ENCODE results near the gene CLCN4.

The CLCN4 gene

GRCh38 chrX:10246846-10247245, 90.1 kb downstream of the CLCN4 start:
- DNase-seq = no peak

GRCh38 chrX:10254739-10255138, 98.0 kb downstream of the CLCN4 start:
- no peak for DNase-seq

- DNase-seq = no peak
Observed at GRCh38 chrX:10259716-10260115, 102.9 kb downstream of the CLCN4 start.

- DNase-seq = no peak
Observed at GRCh38 chrX:10265775-10266174, 109.0 kb downstream of the CLCN4 start.

GRCh38 chrX:10278716-10279115, 121.9 kb downstream of the CLCN4 start:
- DNase-seq = no peak

- DNase-seq = no peak
Observed at GRCh38 chrX:10280071-10280470, 123.3 kb downstream of the CLCN4 start.

GRCh38 chrX:10282490-10282889, 125.7 kb downstream of the CLCN4 start:
- no peak for DNase-seq

- no peak for DNase-seq
Observed at GRCh38 chrX:10286195-10286594, 129.4 kb downstream of the CLCN4 start.
